ENCODE data around the gene MED12. TPM values are rescaled to one million over a fixed set of nuclear protein-coding genes. Genes with fewer than 3 reads are reported as not detected.

MED12 gene
- total RNA-seq, 1 donor from 2014 or later = 33.8 TPM

DNA sequence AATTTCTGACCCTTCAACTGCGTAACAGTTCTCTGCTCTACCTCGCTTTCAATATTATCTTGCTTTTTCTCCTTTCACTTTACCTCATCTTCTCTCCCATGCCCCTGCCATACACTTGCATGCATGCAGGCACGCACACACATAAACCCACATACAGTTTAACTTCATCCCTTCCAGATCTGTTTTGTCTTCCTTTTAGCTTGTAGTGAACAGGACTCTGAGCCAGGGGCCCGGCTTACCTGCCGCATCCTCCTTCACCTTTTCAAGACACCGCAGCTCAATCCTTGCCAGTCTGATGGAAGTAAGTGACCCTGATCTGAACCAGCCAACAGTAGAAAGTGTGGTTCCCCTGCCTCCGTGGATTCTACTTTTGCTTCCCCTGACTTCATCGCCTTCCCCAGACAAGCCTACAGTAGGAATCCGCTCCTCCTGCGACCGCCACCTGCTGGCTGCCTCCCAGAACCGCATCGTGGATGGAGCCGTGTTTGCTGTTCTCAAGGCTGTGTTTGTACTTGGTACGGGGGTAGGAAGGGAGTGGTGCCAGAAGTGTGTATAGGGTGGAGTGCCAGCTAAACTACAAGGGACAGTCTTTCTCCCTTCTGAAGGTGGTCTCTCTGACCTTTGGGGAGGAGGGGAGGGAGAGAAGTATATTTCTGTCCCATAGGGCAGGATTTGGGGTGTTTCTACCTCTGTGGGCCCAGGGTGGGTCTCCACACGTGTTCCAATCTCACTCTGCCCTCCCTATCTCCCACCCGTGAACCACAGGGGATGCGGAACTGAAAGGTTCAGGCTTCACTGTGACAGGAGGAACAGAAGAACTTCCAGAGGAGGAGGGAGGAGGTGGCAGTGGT lies 10.7 kb downstream of the MED12 start:
- H3K4me1 Mint-ChIP-seq (ENCODE audit: low read depth, unreplicated experiment) = peaks cover 17% of the 10 kb centered on the region
- H3K36me3 Mint-ChIP-seq (ENCODE audit: low read depth, unreplicated experiment) = peaks cover 16% of the 10 kb centered on the region
- Histone ChIP-seq H3K27ac (ENCODE audit: low read depth, low read length) (no peak overlapping the region), H3K36me3 (ENCODE audit: insufficient read depth, low read length) (peaks cover 26% of the 10 kb centered on the region), H3K4me2 (ENCODE audit: low read length) (peak overlapping the region; percentile 11), H3K4me3 (ENCODE audit: insufficient read depth, low read depth, low read length) (no peak overlapping the region), H3K79me2 (ENCODE audit: insufficient read depth, low read length) (no peaks in the 10 kb centered on the region), H2AFZ (ENCODE audit: low read depth, low read length) (no peak overlapping the region), H3K4me1 (ENCODE audit: insufficient read depth, low read length) (peaks cover 7% of the 10 kb centered on the region), H4K20me1 (ENCODE audit: insufficient read depth, low read length) (no peaks in the 10 kb centered on the region), H3K9me3 (ENCODE audit: insufficient read depth, low read depth, low read length) (no peaks in the 10 kb centered on the region), H3K27me3 (ENCODE audit: insufficient read depth, low read length) (no peaks in the 10 kb centered on the region), H3K9ac (ENCODE audit: low read length) (peak overlapping the region; percentile 27)
- FAIRE-seq (peak; percentile 99), DNase-seq (ENCODE audit: low read depth) (peak; percentile 16)
- peak overlapping the region; percentile 57 for H3K4me3 Mint-ChIP-seq (ENCODE audit: unreplicated experiment)
- no peaks in the 10 kb centered on the region for H3K27me3 Mint-ChIP-seq (ENCODE audit: low read depth, unreplicated experiment)
- no peaks in the 10 kb centered on the region for H3K9me3 Mint-ChIP-seq (ENCODE audit: unreplicated experiment)
- H3K27ac Mint-ChIP-seq (ENCODE audit: unreplicated experiment) = peak overlapping the region; percentile 88
- TF ChIP-seq EZH2 (IDR thresholded peaks at IDR 0.05; ENCODE audit: insufficient read depth, low read length) = no peak
- TF ChIP-seq, protein P1, sequence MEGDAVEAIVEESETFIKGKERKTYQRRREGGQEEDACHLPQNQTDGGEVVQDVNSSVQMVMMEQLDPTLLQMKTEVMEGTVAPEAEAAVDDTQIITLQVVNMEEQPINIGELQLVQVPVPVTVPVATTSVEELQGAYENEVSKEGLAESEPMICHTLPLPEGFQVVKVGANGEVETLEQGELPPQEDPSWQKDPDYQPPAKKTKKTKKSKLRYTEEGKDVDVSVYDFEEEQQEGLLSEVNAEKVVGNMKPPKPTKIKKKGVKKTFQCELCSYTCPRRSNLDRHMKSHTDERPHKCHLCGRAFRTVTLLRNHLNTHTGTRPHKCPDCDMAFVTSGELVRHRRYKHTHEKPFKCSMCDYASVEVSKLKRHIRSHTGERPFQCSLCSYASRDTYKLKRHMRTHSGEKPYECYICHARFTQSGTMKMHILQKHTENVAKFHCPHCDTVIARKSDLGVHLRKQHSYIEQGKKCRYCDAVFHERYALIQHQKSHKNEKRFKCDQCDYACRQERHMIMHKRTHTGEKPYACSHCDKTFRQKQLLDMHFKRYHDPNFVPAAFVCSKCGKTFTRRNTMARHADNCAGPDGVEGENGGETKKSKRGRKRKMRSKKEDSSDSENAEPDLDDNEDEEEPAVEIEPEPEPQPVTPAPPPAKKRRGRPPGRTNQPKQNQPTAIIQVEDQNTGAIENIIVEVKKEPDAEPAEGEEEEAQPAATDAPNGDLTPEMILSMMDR (IDR thresholded peaks at IDR 0.05; ENCODE audit: insufficient read depth, low read depth, low read length) = peak; percentile 64

DNA sequence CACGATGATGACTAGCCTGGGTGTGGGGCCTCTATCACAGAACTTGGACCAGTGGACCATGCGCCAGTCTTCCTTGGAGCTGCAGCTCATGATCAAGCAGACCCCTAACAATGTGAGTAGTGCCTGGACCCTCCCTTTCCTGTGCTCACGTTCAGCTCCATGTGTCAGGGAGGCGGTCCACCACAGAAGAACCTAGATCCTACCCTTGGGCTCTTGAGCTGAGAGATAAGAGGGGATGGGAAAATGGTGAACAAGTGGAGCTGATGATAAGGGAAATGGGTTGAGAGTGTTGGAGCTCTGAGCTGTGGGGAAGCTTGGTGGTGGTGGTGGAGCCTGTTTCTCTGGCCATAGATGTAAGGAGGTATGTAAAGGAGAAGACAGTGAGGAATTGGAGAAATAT lies 13.1 kb downstream of the MED12 start:
- no peak overlapping the region for H2AFZ ChIP-seq (ENCODE audit: low read depth, low read length)
- H3K4me2 ChIP-seq (ENCODE audit: low read length) = no peak overlapping the region
- peaks cover 26% of the 10 kb centered on the region for H3K36me3 ChIP-seq (ENCODE audit: insufficient read depth, low read length)
- H3K9ac ChIP-seq (ENCODE audit: low read length) = no peak overlapping the region
- Mint-ChIP-seq H3K27ac (ENCODE audit: unreplicated experiment) (no peak overlapping the region), H3K36me3 (ENCODE audit: low read depth, unreplicated experiment) (peaks cover 21% of the 10 kb centered on the region), H3K27me3 (ENCODE audit: low read depth, unreplicated experiment) (no peaks in the 10 kb centered on the region), H3K4me3 (ENCODE audit: unreplicated experiment) (no peak overlapping the region), H3K9me3 (ENCODE audit: unreplicated experiment) (no peaks in the 10 kb centered on the region), H3K4me1 (ENCODE audit: low read depth, unreplicated experiment) (peaks cover 17% of the 10 kb centered on the region)
- peaks cover 7% of the 10 kb centered on the region for H3K4me1 ChIP-seq (ENCODE audit: insufficient read depth, low read length)
- no peaks in the 10 kb centered on the region for H3K27me3 ChIP-seq (ENCODE audit: insufficient read depth, low read length)
- FAIRE-seq (no peak), DNase-seq (ENCODE audit: low read depth) (no peak)
- TF ChIP-seq, protein P1 (IDR thresholded peaks at IDR 0.05; ENCODE audit: insufficient read depth, low read depth, low read length) = no peak
- no peak for TF ChIP-seq EZH2 (IDR thresholded peaks at IDR 0.05; ENCODE audit: insufficient read depth, low read length)
- no peaks in the 10 kb centered on the region for H3K79me2 ChIP-seq (ENCODE audit: insufficient read depth, low read length)
- H4K20me1 ChIP-seq (ENCODE audit: insufficient read depth, low read length) = no peaks in the 10 kb centered on the region
- no peaks in the 10 kb centered on the region for H3K9me3 ChIP-seq (ENCODE audit: insufficient read depth, low read depth, low read length)
- H3K4me3 ChIP-seq (ENCODE audit: insufficient read depth, low read depth, low read length) = no peak overlapping the region
- H3K27ac ChIP-seq (ENCODE audit: low read depth, low read length) = no peak overlapping the region

DNA sequence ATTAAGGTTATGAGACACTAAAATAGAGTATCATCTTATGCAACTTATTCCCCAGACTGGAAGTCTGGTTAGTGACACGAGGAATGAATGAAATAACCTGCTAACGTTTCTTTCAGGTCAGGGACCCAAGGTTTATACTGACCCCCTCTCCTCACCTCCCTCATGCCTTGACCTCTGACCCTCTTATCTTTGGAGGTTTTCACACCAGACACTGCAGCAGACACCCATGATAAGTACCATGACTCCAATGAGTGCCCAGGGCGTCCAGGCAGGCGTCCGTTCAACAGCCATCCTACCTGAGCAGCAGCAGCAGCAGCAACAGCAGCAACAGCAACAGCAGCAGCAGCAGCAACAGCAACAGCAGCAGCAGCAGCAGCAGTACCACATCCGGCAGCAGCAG lies 22.0 kb downstream of the MED12 start:
- no peaks in the 10 kb centered on the region for H3K27me3 ChIP-seq (ENCODE audit: insufficient read depth, low read length)
- no peaks in the 10 kb centered on the region for H3K9me3 Mint-ChIP-seq (ENCODE audit: unreplicated experiment)
- no peak overlapping the region for H3K4me2 ChIP-seq (ENCODE audit: low read length)
- H3K79me2 ChIP-seq (ENCODE audit: insufficient read depth, low read length) = no peaks in the 10 kb centered on the region
- H3K27ac Mint-ChIP-seq (ENCODE audit: unreplicated experiment) = no peak overlapping the region
- H3K4me1 ChIP-seq (ENCODE audit: insufficient read depth, low read length) = no peaks in the 10 kb centered on the region
- H3K4me3 Mint-ChIP-seq (ENCODE audit: unreplicated experiment) = no peak overlapping the region
- H3K4me3 ChIP-seq (ENCODE audit: insufficient read depth, low read depth, low read length) = no peak overlapping the region
- DNase-seq (ENCODE audit: low read depth) = no peak
- no peak for FAIRE-seq
- H4K20me1 ChIP-seq (ENCODE audit: insufficient read depth, low read length) = no peaks in the 10 kb centered on the region
- peaks cover 11% of the 10 kb centered on the region for H3K4me1 Mint-ChIP-seq (ENCODE audit: low read depth, unreplicated experiment)
- no peak overlapping the region for H3K9ac ChIP-seq (ENCODE audit: low read length)
- H3K9me3 ChIP-seq (ENCODE audit: insufficient read depth, low read depth, low read length) = no peaks in the 10 kb centered on the region
- H3K27ac ChIP-seq (ENCODE audit: low read depth, low read length) = no peak overlapping the region
- H2AFZ ChIP-seq (ENCODE audit: low read depth, low read length) = no peak overlapping the region
- no peaks in the 10 kb centered on the region for H3K27me3 Mint-ChIP-seq (ENCODE audit: low read depth, unreplicated experiment)
- peaks cover 11% of the 10 kb centered on the region for H3K36me3 ChIP-seq (ENCODE audit: insufficient read depth, low read length)
- H3K36me3 Mint-ChIP-seq (ENCODE audit: low read depth, unreplicated experiment) = peaks cover 11% of the 10 kb centered on the region
- TF ChIP-seq, protein P1 (IDR thresholded peaks at IDR 0.05; ENCODE audit: insufficient read depth, low read depth, low read length) = no peak
- TF ChIP-seq EZH2 (IDR thresholded peaks at IDR 0.05; ENCODE audit: insufficient read depth, low read length) = no peak

All from astrocyte (in vitro differentiated cells and primary cell).